OCI-LY1 (cell line): Measurements from ENCODE around the gene NKD1.

Experiments
- H2AFZ ChIP-seq: fragments of 200-600 bp; sonication (generic), shearing (Covaris generic); 2 replicates; pipeline ENCODE4 v1.6.0; 2014; ENCODE audit warnings: antibody characterized with exemption, mild to moderate bottlenecking, low read length
- H3F3A ChIP-seq: fragments of 200-600 bp; sonication (generic), shearing (Covaris generic); 2 replicates; pipeline ENCODE4 v1.6.0; 2014; ENCODE audit warnings: mild to moderate bottlenecking, antibody characterized with exemption, low read length, moderate library complexity; ENCODE audit not compliant: insufficient read depth
- H3K27ac ChIP-seq: fragments of 200-600 bp; sonication (generic); 2 replicates; pipeline ENCODE4 v1.5.1; 2014; ENCODE audit warnings: low read length, mixed run types, mild to moderate bottlenecking, low read depth; ENCODE audit not compliant: poor library complexity, severe bottlenecking
- H3K27me3 ChIP-seq: fragments of 200-600 bp; sonication (generic); 2 replicates; pipeline ENCODE4 v1.6.0; 2014; ENCODE audit warnings: antibody characterized with exemption, mild to moderate bottlenecking, low read length, moderate library complexity; ENCODE audit not compliant: insufficient read depth
- H3K36me3 ChIP-seq: fragments of 200-600 bp; sonication (generic); 2 replicates; pipeline ENCODE4 v1.6.1; 2014; ENCODE audit warnings: mild to moderate bottlenecking, antibody characterized with exemption, low read length, moderate library complexity, mixed read lengths; ENCODE audit not compliant: insufficient read depth
- H3K4me1 ChIP-seq: fragments of 200-600 bp; sonication (generic); 2 replicates; pipeline ENCODE4 v1.5.1; 2014; ENCODE audit warnings: mild to moderate bottlenecking, low read length, moderate library complexity; ENCODE audit not compliant: insufficient read depth, severe bottlenecking
- H3K4me2 ChIP-seq: fragments of 200-600 bp; sonication (generic), shearing (Covaris generic); 2 replicates; pipeline ENCODE4 v1.6.1; 2014; ENCODE audit warnings: low read length
- H3K4me3 ChIP-seq: fragments of 200-600 bp; sonication (generic); 2 replicates; pipeline ENCODE4 v1.5.1; 2014; ENCODE audit warnings: low read length, low read depth, mild to moderate bottlenecking, mixed read lengths; ENCODE audit not compliant: poor library complexity, severe bottlenecking
- H3K79me2 ChIP-seq: fragments of 200-600 bp; shearing (Covaris generic); 2 replicates; pipeline ENCODE4 v1.6.1; 2016; ENCODE audit warnings: mixed run types, low read length, mixed read lengths; ENCODE audit not compliant: insufficient read depth
- H3K9ac ChIP-seq: fragments of 200-600 bp; sonication (generic), shearing (Covaris generic); 2 replicates; pipeline ENCODE4 v1.6.1; 2014; ENCODE audit warnings: mild to moderate bottlenecking, low read length, mixed read lengths
- H3K9me2 ChIP-seq: fragments of 200-600 bp; sonication (generic), shearing (Covaris generic); 2 replicates; pipeline ENCODE4 v1.6.1; 2014; ENCODE audit warnings: low read depth, mild to moderate bottlenecking, low read length, mixed read lengths
- H3K9me3 ChIP-seq: fragments of 200-600 bp; shearing (Covaris generic); 2 replicates; pipeline ENCODE4 v1.6.1; 2014; ENCODE audit warnings: low read length, mixed read lengths
- H4K20me1 ChIP-seq: fragments of 200-600 bp; sonication (generic), shearing (Covaris generic); 2 replicates; pipeline ENCODE4 v1.6.0; 2016; ENCODE audit warnings: mild to moderate bottlenecking, low read length; ENCODE audit not compliant: insufficient read depth
- CTCF ChIP-seq: fragments of 200-600 bp; sonication (generic), shearing (Covaris generic); IDR thresholded peaks from 2 replicates; pipeline ENCODE4 v1.5.1; 2017; ENCODE audit warnings: mild to moderate bottlenecking, antibody characterized with exemption, low read length, moderate library complexity, mixed read lengths
- EZH2 ChIP-seq: fragments of 200-600 bp; sonication (generic), shearing (Covaris generic); IDR thresholded peaks from 2 replicates; pipeline ENCODE4 v1.8.0; 2017; ENCODE audit warnings: borderline replicate concordance, mixed run types, mild to moderate bottlenecking, antibody characterized with exemption, low read length, moderate library complexity, mixed read lengths

The NKD1 gene

GRCh38 chr16:50606431-50607050, 58.3 kb downstream of the NKD1 start:
- H3K27ac ChIP-seq = no peak overlapping the region
- 0 out of 2 replicates have a peak, but pooled peaks cover 5% of the 10 kb centered on the region for H3K27me3 ChIP-seq
- no peaks in the 10 kb centered on the region for H4K20me1 ChIP-seq
- H3K4me2 ChIP-seq = no peak overlapping the region
- H3K79me2 ChIP-seq = no peaks in the 10 kb centered on the region
- TF ChIP-seq CTCF (no peak), EZH2 (no peak)
- no peaks in the 10 kb centered on the region for H3K36me3 ChIP-seq
- no peak overlapping the region for H3K9ac ChIP-seq
- H3K9me2 ChIP-seq = no peaks in the 10 kb centered on the region
- H2AFZ ChIP-seq = no peak overlapping the region
- no peaks in the 10 kb centered on the region for H3F3A ChIP-seq
- H3K9me3 ChIP-seq = no peaks in the 10 kb centered on the region
- H3K4me1 ChIP-seq = no peaks in the 10 kb centered on the region
- H3K4me3 ChIP-seq = no peak overlapping the region

GRCh38 chr16:50607051-50607431, 58.8 kb downstream of the NKD1 start:
- H3K79me2 ChIP-seq = no peaks in the 10 kb centered on the region
- no peaks in the 10 kb centered on the region for H3K9me2 ChIP-seq
- H3K9me3 ChIP-seq = no peaks in the 10 kb centered on the region
- H2AFZ ChIP-seq = no peak overlapping the region
- no peaks in the 10 kb centered on the region for H3K4me1 ChIP-seq
- no peak for TF ChIP-seq CTCF
- no peak for TF ChIP-seq EZH2
- no peaks in the 10 kb centered on the region for H4K20me1 ChIP-seq
- no peak overlapping the region for H3K4me2 ChIP-seq
- no peak overlapping the region for H3K9ac ChIP-seq
- H3F3A ChIP-seq = no peaks in the 10 kb centered on the region
- no peaks in the 10 kb centered on the region for H3K36me3 ChIP-seq
- no peak overlapping the region for H3K4me3 ChIP-seq
- 0 out of 2 replicates have a peak, but pooled peaks cover 5% of the 10 kb centered on the region for H3K27me3 ChIP-seq
- no peak overlapping the region for H3K27ac ChIP-seq

- TF ChIP-seq CTCF (no peak), EZH2 (no peak)
- Histone ChIP-seq H3K27me3 (0 out of 2 replicates have a peak, but pooled peaks cover 5% of the 10 kb centered on the region), H3K4me2 (no peak overlapping the region), H3K9ac (no peak overlapping the region), H3K36me3 (no peaks in the 10 kb centered on the region), H3F3A (no peaks in the 10 kb centered on the region), H3K4me1 (no peaks in the 10 kb centered on the region), H4K20me1 (no peaks in the 10 kb centered on the region), H3K4me3 (no peak overlapping the region), H3K9me3 (no peaks in the 10 kb centered on the region), H3K27ac (no peak overlapping the region), H2AFZ (no peak overlapping the region), H3K79me2 (no peaks in the 10 kb centered on the region), H3K9me2 (no peaks in the 10 kb centered on the region)
Observed at GRCh38 chr16:50607447-50607846, 59.3 kb downstream of the NKD1 start.
